GM19328 (cell line): ENCODE measurements around the gene BPTF.
"Not testable (repeated sequence)": the region's sequence is repeated elsewhere in the genome, so short reads cannot be mapped to it uniquely, and the experiment has no call there.

ENCODE experiments used
- ATAC-seq: cut with Tn5 transposase; IDR thresholded peaks from one replicate; pipeline ENCODE4 v1.9.1; 2021; ENCODE audit warnings: mild to moderate bottlenecking, moderate library complexity; ENCODE audit not compliant: unreplicated experiment

Gene BPTF, protein sequence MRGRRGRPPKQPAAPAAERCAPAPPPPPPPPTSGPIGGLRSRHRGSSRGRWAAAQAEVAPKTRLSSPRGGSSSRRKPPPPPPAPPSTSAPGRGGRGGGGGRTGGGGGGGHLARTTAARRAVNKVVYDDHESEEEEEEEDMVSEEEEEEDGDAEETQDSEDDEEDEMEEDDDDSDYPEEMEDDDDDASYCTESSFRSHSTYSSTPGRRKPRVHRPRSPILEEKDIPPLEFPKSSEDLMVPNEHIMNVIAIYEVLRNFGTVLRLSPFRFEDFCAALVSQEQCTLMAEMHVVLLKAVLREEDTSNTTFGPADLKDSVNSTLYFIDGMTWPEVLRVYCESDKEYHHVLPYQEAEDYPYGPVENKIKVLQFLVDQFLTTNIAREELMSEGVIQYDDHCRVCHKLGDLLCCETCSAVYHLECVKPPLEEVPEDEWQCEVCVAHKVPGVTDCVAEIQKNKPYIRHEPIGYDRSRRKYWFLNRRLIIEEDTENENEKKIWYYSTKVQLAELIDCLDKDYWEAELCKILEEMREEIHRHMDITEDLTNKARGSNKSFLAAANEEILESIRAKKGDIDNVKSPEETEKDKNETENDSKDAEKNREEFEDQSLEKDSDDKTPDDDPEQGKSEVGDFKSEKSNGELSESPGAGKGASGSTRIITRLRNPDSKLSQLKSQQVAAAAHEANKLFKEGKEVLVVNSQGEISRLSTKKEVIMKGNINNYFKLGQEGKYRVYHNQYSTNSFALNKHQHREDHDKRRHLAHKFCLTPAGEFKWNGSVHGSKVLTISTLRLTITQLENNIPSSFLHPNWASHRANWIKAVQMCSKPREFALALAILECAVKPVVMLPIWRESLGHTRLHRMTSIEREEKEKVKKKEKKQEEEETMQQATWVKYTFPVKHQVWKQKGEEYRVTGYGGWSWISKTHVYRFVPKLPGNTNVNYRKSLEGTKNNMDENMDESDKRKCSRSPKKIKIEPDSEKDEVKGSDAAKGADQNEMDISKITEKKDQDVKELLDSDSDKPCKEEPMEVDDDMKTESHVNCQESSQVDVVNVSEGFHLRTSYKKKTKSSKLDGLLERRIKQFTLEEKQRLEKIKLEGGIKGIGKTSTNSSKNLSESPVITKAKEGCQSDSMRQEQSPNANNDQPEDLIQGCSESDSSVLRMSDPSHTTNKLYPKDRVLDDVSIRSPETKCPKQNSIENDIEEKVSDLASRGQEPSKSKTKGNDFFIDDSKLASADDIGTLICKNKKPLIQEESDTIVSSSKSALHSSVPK (N-terminal part only)

DNA sequence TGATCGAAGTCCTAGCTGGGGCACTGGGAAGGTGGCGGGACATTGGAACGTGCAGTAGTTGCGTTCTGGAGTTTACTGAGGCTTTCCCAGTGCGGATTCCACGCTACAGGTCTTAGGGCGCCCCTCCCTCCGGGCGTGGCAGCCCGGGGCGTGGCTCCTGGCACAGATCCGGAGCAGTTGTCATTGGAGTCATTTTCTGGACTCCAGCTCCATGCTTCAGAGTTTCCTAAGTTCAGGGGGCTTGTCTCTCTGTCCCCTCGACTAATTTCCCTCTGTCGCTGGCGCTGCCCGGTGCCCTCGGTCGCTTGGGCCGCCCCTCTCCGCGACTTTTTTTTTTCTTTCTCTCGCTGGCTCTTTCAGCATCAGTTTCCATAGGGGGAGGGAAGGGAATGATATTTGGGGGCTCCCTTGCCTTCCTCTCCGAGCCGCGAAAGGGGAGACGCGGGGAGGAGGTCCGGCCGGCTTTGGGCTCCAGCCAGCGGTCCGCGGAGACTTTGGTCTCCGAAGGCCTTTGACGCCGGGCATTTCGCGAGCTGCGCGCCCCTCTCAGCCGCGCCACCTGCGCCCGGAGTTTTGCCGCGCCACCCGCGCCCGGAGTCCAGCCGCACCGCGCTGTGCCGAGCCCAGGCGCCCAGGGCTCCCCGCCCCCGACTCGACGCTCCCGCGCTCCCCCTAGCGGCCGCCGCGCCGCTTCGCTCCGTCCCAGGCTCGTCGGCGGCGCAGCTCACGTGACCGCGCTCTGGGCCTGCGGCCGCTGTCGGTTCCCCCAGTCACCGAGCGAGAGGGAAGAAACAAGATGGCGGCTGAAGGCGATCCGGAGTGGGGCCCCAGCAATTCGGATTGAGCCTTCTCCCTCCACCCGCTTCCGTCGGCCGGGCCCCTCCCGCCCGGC lies at the start of gene BPTF:
Gene BPTF, plus strand, starts transcription at position 769 of the 892 bp plus-strand sequence. CDS start 222 bp downstream, outside the sequence.
- ATAC-seq, result peak; percentile 76

- ATAC-seq, result no peak
Measured at GRCh38 chr17:67779098-67779672, 46.1 kb upstream of the BPTF start.

DNA sequence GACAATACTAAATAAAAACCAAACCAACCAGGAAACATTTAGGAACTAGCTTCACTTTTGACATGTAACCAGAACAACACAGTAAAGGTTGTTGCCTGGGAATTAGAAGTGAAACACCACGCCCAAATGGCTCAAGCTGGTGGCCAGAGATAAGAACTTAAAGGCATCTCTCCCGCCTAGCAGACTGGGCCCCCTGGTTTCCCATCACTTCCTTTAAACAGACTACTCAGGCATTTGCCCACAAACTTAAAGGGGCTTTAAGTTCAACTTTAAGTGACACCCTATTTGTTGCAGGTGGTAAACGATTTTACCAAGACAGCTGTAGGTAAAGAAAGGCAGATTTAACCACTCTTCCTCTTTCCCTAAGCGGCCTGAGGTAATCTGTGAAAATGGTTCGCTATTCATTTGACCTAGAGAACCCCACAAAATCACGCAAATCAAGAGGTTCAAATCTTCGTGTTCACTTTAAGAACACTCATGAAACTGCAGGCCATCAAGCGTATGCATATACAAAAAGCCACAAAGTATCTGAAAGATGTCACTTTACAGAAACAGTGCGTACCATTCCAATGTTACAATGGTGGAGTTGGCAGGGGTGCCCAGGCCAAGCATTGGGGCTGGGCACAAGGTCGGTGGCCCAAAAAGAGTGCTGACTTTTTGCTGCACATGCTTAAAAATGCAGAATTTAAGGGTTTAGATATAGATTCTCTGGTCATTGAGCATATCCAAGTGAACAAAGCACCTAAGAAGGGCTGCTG lies 40.8 kb upstream of the BPTF start:
- no peak for ATAC-seq

GRCh38 chr17:67785122-67785477 lies 40.2 kb upstream of the BPTF start:
- no peak for ATAC-seq

GRCh38 chr17:67785504-67785903 lies 39.8 kb upstream of the BPTF start:
- ATAC-seq, result no peak

DNA sequence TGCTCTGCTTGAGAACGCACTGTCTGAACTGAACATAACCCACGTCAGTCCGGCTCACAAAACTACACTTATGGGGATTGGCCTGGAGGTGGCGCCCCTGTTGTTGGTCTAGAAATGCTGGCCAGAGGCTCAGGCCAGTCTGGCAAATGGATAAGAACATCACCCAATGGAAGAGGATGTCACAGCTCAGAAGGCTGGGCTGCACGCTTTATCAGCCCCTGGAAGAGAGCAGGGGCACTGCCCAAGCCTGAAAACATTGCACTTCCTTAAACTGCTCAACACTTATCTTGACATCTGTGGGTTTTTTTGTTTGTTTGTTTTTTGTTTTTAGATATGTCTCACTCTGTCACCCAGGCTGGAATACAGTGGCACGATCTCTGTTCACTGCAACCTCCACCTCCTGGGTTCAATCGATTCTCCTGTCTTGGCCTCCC lies 24.8 kb upstream of the BPTF start:
- no peak for ATAC-seq

- no peak for ATAC-seq
Measured at GRCh38 chr17:67801626-67802175, 23.6 kb upstream of the BPTF start.

DNA sequence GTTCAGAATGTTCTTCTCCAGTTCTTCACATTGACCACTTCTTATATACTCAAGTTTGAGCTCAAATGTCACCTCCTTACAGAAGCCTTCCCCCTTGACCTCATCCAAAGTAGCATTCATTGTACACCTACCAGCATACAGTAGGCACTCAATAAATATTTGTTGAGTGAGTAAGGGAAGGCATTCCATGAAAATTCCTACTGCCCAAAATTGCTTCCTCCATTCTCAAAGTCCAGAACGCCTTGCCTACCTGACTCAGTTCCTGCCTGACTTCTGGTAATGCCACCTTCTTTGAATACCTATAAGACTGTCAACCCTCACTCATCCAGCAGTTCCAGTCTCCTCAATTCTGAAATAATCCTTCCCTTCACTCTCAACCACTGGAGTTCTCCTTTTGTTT lies 14.8 kb upstream of the BPTF start:
- no peak for ATAC-seq

GRCh38 chr17:67812380-67812779 lies 12.9 kb upstream of the BPTF start:
- ATAC-seq, result not testable (repeated sequence)

DNA sequence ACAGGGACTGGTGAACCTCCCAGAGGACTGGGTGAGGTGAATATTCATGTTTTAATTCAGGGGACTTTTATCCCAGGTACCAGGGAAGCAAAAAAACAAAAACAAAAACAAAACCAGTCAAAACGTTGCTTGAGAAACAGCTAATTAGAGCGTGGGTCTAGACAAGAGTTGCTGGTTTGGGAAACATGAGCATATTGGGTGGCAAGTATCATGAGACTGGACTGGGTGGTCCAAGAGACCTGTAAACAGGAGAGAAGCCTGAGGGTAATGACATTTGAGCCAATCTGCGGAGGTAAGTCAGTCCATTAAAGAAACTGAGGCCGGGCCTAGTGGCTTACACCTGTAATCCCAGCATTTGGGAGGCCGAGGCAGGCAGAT lies 11.5 kb upstream of the BPTF start:
- ATAC-seq, result no peak

DNA sequence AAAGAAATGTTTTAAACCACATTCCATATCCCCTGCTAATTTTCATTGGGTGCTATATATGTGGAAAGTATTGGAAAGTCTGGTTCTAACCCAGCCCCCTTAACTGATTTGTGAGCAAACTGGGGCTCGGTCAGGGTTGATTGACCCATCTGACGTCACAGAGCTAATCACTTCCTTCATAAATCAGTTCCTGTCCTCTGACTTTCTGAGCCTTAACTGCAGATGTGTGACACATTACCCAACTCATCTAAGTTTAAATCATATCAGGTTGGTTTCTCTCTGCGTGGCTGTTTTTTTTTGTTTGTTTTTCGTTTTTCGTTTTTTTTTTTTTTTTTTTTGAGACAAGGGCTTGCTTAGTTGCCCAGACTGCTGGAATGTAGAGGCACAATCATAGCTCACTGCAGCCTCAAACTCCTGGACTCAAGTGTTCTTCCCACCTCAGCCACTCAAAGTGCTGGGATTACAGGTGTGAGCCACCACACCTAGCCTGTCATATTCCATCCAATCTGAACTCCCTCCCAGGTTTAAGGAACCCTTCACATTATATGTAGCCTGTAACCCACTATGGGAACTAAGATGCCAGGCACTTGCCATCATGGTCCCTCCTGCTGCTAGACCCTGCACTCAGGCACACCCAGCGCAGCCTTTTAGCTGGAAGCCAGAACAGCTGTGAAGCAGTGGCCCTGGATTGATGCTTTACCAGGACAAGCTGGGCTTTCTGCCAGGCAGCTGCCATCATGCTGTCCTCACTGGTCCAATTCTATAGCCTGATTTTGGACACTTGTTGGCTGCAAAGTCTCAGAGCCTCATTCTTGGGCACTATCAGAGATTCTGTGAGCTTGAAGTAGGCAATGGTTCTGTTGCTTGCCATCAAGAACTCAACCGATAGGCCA lies 6.9 kb upstream of the BPTF start:
- peak; percentile 44 for ATAC-seq

- ATAC-seq, result no peak
Measured at GRCh38 chr17:67819722-67820121, 5.6 kb upstream of the BPTF start.

GRCh38 chr17:67821871-67822367 lies 3.4 kb upstream of the BPTF start:
- no peak for ATAC-seq

- peak; percentile 31 for ATAC-seq
Measured at GRCh38 chr17:67825627-67826601, 611 bp downstream of the BPTF start.

- no peak for ATAC-seq
Measured at GRCh38 chr17:67829331-67829730, 4.0 kb downstream of the BPTF start.

- ATAC-seq, result no peak
Measured at GRCh38 chr17:67830440-67830839, 5.1 kb downstream of the BPTF start.
